HepG2 (cell line): ENCODE measurements around the gene ONECUT3.

Source experiments
- SMC3 ChIP-seq: IDR thresholded peaks from 2 replicates; pipeline ENCODE4 v1.6.1; 2011; ENCODE audit warnings: low read length, improper control_type of control experiment
- SPEN ChIP-seq: sonication (generic); formaldehyde crosslinking; IDR thresholded peaks from 2 replicates; pipeline ENCODE4 v1.5.1; 2020; ENCODE audit warnings: low read depth, mild to moderate bottlenecking, missing genetic modification reagents
- TEAD2 ChIP-seq: sonication (generic); formaldehyde crosslinking; IDR thresholded peaks from 2 replicates; pipeline ENCODE4 v1.9.0; 2021; ENCODE audit warnings: missing genetic modification reagents
- ZNF530 ChIP-seq: sonication (generic); formaldehyde crosslinking; IDR thresholded peaks from 2 replicates; pipeline ENCODE4 v1.5.0; 2020; ENCODE audit warnings: low read depth, mild to moderate bottlenecking, missing genetic modification reagents

DNA sequence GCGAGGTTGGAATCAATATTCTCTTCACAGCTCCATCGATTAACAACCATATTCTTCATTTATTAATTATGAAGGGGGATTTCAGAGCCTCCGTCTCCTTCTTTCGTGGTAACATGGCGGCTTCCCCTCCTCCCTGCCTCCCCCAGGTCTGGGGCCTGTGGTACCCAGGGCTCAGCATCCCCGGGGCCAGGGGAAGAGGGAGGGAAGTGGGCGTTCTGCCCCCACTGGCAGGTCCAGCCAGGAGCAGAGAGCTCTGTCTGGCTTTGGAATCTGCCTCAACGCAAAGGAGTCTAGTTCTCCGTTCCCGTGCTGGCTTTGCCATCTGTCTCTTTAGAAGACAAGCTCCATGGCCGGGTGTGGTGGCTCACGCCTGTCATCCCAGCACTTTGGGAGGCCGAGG is 37.8 kb upstream of the ONECUT3 start:
- TF ChIP-seq SMC3 (no peak), TEAD2 (no peak), SPEN (no peak), ZNF530 (CRISPR knock-in tag) (no peak)
